Stimulated activated CD4-positive, alpha-beta T cell treated with anti-CD3 and anti-CD28 coated beads, Interleukin-12 subunit alpha, Interleukin-12 subunit beta, amount 100 ng/mL, for 48 hours (primary cell): ENCODE measurements around the gene FLNA.
"Not testable (repeated sequence)": the region's sequence is repeated elsewhere in the genome, so short reads cannot be mapped to it uniquely, and the experiment has no call there.

ENCODE experiments used
- DNase-seq, 3 donors: peaks; one replicate each; pipeline ENCODE4 v3.0.0-alpha.2; 2020; ENCODE audit warnings: low read depth in 2 of 3, low spot score in 1 of 3

FLNA gene

DNA sequence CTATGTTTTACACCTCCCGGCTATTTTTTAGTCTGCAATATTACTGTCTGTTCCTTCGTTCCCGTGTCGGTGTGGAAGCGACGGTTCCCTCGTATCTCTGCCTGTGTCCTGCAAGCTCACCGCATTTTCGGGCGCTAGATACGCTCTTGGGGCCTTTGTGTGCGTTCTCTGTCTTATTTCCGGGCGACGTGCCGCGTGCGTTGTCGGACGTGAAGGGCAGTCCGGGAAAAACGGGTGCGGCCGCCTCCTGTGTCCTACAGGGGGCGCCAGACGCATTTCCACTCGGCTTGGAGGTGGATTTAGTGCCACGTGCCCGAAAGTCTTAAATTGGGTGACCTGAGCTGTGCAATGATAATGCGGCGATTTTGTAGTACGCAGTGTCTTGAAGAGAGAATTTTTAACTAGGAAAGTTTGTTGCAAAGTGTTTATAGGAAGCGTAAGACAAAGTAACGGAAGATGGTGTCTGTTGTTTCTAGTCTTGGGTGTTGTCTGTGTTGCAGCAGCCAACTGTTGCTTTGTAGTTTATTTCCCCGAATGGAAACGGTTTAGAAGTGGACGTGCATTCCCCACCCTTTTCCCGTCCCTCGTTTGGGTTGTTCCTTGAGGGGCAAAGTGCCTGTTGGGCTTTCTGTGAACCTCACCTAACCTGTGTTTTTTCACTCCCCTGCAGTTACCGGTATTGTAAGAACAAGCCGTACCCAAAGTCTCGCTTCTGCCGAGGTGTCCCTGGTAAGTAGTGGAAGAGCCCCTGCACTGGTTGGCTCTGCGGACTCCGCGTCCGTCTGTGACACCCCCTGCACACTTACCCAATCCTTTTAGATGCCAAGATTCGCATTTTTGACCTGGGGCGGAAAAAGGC, 24.5 kb upstream of the FLNA start:
- DNase-seq: peak; percentile 71 to 76 (median 73)

- peak; percentile 71 to 90 (median 84) for DNase-seq
Observed at GRCh38 chrX:154397888-154398667, 23.6 kb upstream of the FLNA start, which contains the start of gene RPL10. Gene RPL10, plus strand, starts transcription at chrX:154398377. Its CDS starts 143 bp downstream, at chrX:154398520.

- peak; percentile 30 to 64 (median 36) for DNase-seq
Observed at GRCh38 chrX:154396973-154397887, 22.8 kb upstream of the FLNA start.

- not testable (repeated sequence) for DNase-seq
Observed at GRCh38 chrX:154396363-154396762, 21.9 kb upstream of the FLNA start.

DNA sequence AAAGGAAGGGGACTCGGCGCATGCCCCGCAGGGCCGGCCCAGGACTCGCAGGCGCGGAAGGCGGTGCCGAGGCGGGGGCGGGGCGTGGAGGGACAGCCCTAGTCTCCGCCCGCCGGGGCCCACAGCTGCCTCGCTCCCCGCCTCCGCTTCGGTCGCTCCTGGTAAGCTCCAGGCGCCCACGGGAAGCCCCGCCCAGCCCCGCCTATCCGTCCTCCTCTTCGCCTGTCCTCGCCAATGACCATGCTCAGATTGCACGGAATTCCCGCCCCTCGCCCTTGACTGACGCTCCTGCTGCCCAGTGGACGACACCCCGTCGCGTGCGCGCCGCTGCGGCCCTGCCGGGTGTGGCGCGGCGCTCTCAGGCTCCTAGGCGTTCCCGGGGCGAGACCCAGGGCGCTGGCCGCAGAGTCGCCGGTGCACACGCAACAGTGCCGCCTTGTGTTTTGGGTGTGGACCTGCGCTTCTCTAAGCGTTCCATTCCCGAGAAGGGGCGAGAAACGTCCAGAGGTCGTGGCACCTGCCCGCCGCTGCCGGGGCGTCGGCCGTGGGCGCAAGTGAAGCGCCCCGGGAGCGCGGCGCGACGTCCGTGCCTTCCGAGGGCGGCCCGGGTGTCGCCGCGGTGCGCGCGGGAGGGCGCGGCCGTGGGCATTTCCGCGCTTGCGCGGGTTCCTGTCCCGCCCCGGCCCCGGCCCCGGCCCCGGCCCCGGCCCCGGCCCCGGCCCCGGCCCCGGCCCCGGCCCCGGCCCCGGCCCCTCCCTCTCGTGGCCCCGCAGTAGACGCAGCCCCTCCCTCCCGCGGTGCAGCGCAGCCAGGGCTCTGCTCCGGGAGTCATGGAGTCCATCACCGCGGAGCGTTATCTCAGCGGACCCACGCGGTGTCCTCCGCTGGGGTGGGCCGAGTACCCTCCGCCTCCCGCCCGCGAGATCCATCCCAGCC, 15.6 kb upstream of the FLNA start:
- not testable (repeated sequence) for DNase-seq

DNA sequence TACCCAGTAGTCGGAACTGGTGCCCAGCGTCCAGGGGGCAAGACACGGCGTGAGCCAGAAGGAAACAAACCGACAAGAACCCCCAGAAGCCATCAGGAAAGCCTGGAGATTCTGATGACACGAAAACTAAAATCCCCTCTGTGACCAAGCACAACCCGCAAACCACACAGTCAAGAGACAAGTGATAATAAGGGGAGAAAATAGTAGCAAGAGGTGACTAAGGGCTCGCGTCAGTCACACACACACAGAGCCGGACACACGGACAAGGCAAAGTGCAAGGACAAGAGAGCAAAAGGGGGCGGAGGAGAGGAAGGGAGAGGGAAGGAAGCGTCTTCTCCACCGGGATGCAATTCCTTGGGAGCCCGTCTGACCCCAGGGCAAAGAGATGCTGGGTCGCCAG, 14.2 kb upstream of the FLNA start:
- DNase-seq: not testable (repeated sequence)

DNA sequence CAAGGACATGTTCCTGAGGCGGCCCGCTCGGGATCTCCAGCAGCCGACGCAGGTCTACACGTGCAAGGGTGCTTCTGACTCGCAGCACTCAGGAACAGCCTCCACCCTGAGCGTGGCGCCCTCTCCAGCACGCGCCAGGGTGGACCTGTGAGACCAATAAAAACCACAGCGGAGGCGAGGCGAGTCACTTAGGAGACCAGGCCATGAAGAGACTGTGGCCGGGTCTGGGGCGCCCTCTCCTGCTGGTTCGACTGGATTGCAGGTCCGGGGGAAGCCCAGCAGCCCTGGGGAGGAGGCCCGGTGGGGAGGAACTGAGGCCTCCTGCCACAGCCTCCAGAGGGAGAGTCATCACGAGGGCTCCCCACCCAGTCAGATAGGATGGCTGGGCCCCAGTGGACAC, 13.7 kb upstream of the FLNA start:
- not testable (repeated sequence) for DNase-seq

GRCh38 chrX:154384284-154384892, 10.0 kb upstream of the FLNA start:
- no peak for DNase-seq

DNA sequence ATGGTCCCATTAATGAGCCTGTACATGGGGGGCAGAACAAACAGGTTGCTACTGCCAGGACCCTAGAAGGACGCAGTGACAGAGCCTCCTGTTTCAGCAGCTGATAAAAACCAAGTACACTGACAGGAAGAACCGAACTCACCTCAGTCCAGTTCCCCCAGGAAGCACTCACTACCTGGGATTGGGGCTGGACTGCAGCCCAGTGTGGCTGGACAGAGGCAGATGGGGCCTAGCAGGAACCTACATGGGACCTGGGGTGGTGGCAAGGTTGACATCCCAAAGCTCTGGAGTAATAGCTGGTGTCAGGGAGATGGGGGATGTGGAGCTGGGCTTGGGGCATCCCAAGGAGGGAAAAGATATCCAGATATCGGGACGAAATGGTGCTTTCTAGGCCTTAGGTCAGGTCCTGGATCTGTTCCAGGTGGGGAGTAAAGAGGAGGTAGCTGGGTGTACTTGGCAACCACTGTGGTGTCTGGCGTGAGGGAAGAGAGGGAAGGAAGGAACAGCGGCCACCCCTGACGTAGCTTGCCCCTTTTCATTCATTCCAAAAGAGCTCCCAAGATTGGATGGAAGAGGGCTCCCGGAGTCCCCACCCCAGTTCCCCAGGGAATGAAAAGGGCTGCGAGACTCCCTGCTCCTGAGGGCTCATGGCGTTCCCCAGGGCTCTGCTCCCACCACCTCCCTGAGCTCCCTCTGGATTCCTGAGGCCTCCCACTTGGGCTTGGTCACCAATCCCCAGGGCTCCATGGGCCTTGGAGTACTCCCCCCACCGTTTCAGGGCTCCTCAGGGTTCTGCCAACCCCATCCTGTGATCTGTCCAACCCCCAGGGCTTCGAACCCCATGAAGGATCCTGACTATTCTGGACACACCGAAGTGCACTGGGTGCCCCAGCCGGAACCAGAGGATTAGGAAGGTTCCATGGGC, 9.2 kb upstream of the FLNA start:
- DNase-seq: no peak

DNA sequence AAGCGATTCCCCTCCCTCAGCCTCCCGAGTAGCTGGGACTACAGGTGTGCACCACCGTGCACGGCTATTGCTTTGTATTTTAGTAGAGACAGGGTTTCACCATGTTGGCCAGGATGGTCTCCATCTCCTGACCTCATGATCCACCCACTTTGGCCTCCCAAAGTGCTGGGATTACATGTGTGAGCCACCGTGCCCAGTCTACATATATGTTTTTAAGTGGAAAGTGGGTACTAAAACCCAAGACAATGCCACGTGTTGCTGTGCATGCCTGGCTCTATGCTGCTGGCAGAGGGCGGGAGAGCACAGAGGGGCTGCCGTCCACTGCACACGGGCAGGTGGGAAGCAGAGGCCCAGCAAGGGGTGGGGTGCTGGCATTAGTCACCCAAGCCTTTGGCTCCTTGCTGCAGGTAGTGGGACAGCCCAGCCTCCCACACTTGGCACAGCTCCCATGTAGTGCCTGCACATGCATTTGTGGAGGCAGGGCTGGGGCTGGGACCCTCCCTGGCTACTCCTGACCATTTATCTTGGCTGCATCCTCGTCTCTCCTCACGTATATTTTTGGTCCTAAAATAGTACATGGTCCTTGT, 8.1 kb upstream of the FLNA start:
- no peak for DNase-seq

DNA sequence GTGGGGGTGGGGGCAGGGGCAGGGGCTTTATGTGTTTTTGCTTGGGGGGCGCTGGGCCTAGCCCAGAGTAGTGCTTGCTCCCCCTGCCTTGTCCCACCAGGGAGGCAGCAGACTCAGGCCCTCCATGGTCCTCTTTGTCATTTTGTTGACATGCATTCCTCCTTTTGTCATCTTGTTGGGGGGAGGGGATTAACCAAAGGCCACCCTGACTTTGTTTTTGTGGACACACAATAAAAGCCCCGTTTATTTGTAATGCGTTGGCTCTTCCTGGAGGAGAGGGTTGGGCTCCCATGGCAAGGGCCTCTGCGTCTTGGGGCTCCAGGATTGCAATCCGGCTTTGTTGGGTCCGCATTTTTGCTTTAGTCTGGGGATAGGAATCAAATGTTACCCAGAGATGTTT, 6.8 kb upstream of the FLNA start:
- no peak for DNase-seq

- DNase-seq: no peak
Observed at GRCh38 chrX:154380787-154381186, 6.4 kb upstream of the FLNA start.

DNA sequence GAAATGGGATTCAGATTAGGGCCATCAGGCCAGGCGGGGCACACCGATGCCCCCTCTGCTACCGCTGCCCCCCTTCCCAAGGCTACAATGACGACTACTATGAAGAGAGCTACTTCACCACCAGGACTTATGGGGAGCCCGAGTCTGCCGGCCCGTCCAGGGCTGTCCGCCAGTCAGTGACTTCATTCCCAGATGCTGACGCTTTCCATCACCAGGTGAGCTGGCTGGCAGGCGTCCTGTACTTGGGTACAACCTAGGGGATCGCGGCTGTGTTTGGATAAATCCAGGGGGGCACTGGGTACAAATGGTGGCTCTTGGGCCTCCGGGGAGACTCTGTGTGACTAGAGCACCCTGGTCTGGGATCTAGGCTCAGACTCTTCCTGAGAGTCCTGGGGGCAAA, 5.7 kb upstream of the FLNA start:
- no peak for DNase-seq

DNA sequence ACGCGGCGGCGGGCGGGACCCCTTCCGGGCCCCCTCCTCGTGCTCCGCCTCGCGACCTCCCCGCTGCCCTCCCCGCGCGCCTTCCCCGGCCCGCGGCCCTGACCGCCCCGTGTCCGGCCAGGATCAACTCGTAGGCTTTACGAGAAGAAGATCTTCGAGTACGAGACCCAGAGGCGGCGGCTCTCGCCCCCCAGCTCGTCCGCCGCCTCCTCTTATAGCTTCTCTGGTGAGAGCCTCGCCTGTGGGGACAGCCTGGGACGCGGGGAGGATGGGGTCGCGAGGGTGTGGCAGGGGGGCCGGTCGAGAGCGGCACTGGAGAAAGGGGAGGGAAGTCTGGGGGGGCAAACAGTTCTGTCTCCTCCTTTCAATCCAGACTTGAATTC, 5.1 kb upstream of the FLNA start:
- no peak for DNase-seq

DNA sequence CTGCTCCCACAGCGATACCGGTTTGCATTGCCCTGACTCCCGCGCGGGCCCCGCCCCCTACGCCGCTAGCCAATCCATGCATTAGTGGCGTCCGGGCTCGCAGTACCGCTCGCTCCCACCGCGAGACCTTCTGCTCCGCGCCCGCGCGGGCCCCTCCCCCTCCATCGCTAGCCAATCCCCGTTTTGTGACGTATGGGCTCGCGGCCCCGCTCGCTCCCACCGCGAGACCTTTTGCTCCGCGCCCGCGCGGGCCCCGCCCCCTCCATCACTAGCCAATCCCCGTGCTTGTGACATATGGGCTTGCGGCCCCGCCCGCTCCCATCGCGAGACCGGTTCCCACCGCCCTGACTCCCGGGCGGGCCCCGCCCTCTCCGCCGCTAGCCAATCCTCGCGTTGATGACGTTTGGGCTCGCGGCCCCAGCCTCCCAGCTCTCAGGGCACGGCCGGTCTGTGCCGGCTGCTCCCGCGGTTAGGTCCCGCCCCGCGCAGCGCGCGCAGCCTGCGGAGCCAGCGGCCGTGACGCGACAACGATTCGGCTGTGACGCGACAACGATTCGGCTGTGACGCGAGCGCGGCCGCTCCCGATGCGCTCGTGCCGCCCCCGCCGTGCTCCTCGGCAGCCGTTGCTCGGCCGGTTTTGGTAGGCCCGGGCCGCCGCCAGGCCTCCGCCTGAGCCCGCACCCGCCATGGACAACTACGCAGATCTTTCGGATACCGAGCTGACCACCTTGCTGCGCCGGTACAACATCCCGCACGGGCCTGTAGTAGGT, 4.5 kb upstream of the FLNA start, which contains the start of gene EMD:
Gene EMD (plus strand): TSS at position 497 of the 770 bp plus-strand sequence. CDS start 190 bp downstream, at position 687.
- DNase-seq: peak; percentile 83 to 94 (median 92)

DNA sequence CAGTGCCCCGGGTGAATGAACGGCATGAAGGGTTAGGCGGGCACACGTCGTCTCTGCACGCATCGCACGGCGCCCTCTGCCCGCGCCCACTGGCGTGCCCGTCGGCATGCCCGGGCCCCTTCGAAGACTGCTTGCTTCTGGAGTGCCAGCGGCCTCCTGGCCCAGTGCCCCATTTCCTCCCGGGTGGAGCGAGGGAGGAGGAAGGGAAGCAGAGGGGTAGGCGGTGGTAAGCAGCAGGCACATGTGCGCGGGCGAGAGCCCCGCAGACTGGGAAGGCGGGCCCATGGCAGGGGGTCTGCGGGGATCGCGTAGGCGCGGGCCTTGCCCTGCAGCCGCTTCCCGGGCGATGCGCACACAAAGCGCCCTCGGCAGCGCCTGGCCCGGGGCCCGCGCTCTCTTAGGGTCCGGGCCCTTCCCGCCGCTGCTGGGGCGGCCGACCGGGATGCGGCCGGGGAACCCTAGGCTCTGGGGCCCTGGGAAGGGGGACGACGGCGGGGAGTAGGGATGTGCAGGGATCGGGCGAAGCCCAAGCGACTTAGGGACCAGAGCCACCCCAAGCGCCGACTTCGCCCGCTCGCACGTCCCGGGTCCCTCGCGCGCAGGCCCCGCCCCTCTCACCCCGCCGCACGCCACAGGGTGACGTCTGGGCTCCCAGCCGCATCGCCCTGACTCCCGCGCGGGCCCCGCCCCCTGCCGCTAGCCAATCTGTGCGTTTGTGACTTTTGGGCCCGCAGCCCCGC, 3.8 kb upstream of the FLNA start:
- peak in 1 of 3 donors; percentile 93 for DNase-seq

DNA sequence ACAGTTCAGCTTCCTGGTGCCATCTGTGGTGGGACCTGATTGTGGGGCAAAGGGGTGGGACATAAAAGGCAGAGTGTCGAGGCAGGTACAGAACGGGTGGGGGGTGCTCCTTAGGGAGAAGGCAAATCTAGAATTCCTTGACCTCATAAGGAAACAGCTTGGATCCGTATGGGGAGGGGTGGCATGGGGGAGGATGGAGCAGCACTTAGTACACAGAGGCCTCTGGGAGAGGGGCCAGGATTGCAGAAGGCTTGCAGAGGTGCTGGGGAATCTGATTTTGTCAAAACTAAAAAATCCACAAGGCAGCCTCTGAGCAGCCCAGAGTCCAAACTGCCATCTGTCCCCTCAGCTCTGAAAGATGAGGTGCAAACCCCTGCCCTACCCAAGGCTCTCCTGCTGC, 2.3 kb upstream of the FLNA start:
- no peak for DNase-seq
